Anterior cingulate cortex (tissue), 58 donors: Measurements from ENCODE around the gene CLEC2A.
"Not testable (repeated sequence)": the region's sequence is repeated elsewhere in the genome, so short reads cannot be mapped to it uniquely, and the experiment has no call there.

Source experiments
- DNase-seq, 58 donors: peaks; one replicate each; lab custom pipeline; 2025; lab: John Stamatoyannopoulos, UW

CLEC2A gene

DNA sequence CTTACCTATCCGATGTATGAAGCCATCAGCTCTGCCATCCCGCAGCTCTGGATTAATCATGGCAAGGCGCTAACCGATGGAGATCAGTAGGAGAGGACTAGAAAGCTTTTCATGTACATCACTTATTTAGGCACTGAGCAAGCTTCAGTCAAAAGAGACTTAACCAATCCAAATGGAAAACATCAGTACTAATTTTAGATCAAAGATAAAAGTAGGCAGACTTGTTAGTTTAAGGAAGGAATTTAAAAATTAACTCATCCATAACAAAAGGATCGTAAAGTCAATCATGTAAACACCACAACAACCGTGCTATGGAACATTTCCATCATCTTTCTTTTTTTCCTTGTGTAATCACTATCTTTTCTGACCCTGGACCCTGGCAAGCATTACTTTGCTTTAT lies at the start of gene CLEC2A:
CLEC2A (minus strand) TSS at position 101 of the 400 bp plus-strand sequence; CDS start at position 60, 41 bp downstream.
- DNase-seq: no peak

- no peak for DNase-seq
Observed at GRCh38 chr12:9980126-9980525, 48.0 kb upstream of the CLEC2A start.

DNA sequence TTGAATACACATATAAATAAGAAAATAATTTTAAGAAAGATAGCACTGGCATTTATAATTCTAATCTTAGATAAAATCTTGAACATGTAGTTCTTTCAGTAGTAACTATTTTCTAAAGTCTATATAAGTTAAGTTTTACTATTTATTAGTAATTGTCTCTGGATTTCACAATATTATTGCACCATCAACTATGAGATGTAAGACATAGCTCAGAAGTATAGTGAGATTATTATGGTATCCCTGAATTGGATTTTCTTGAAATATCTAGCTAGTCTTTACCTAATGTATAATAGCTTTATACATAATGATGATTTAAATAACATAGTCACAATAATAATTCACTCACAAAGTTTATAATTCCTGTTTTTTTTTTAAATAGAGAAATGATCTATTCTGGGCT lies 45.7 kb upstream of the CLEC2A start:
- DNase-seq: no peak

DNA sequence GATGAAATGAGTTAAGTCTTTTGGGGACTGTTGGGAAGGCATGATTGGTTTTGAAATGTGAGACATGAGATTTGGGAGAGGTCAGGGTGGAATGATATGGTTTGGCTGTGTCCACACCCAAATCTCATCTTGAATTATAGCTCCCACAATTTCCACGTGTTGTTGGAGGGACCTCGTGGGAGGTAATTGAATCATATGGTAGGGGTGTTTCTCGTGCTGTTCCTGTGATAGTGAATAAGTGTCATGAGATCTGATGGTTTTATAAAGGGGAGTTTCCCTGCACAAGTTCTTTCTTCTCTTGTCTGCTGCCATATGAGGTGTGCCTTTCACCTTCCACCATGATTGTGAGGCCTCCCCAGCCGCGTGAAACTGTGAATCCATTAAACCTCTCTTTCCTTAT lies 44.5 kb upstream of the CLEC2A start:
- not testable (repeated sequence) for DNase-seq

DNA sequence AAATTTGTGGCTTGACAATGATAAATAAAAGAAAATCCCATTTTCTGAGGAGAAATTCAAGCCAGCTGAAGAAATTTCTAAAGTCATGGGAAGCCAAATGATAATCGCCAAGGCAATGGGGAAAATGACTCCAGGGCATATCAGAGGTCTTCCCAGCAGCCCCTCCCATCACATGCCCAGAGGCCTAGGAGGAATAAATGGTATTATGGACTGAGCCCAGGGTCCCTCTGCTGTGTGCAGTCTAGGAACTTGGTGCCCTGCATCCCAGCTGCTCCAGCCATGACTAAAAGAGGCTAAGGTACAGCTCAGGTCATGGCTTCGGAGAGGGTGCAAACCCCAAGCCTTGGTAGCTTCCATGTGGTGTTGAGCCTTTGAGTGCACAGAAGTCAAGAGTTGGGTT lies 43.4 kb upstream of the CLEC2A start:
- DNase-seq: no peak

DNA sequence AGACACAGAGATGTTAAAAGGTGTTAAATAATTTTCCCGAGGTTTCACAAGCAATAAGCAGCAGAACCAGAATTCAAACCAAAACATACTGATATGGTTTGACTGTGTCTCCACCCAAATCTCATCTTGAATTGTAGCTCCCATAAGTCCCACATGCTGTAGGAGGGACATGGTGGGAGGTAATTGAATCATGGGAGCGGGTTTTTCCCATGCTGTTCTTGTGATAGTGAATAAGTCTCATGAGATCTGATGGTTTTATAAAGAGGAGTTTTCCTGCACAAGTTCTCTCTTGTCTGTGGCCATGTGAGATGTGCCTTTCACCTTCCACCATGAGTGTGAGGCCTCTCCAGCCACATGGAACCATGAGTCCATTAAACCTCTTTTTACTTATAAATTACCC lies 42.6 kb upstream of the CLEC2A start:
- DNase-seq: not testable (repeated sequence)

- no peak for DNase-seq
Observed at GRCh38 chr12:9973949-9974348, 41.8 kb upstream of the CLEC2A start.

DNA sequence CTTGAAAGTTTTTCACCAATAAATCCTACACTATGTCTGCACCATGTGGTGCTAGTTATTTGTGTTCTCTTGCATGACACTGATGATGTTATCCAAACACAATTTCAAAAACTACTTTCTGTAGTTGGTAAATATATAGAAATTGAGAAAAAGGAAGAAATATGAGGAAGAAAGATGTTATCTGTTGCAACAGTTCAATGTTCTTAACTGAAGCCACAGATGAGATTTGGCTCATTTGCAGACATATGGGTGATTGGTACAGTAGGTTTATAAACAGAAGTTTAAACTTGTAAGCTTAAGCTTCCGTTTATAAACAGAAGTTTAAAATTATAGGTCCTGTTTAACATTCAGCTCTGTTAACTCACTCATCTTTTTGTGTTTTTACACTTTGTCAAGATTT lies 39.0 kb upstream of the CLEC2A start, which contains the start of gene CLEC12A:
CLEC12A (plus strand) TSS at position 229 of the 400 bp plus-strand sequence. CDS start 188 bp downstream, outside the sequence.
- no peak for DNase-seq

- DNase-seq: no peak
Observed at GRCh38 chr12:9969673-9970072, 37.5 kb upstream of the CLEC2A start.

GRCh38 chr12:9961901-9962300 lies 29.7 kb upstream of the CLEC2A start:
- no peak for DNase-seq

GRCh38 chr12:9961106-9961505 lies 28.9 kb upstream of the CLEC2A start:
- DNase-seq: no peak

- no peak for DNase-seq
Observed at GRCh38 chr12:9960590-9960989, 28.4 kb upstream of the CLEC2A start.

DNA sequence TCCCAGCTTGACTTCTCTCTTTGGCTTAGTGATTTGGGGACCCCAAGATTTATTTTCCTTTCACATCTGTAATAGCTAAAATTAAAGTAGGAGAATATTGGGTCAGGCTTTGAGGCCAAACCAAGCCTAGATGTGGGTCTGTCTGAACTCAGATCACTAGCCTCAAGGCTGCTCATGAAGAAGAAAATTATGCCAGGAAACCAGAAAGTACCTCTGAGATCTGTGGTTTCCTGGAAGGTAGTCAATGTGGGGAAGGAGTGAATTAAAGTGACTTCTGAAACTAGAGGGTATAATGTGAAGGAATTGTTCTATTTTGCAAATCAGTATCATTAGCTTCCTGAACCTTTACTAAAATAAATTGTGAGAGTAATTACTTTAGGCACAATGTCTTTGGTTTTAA lies 25.7 kb upstream of the CLEC2A start:
- no peak for DNase-seq

GRCh38 chr12:9952954-9953729 lies 21.0 kb upstream of the CLEC2A start:
- not testable (repeated sequence) for DNase-seq

GRCh38 chr12:9951026-9951675 lies 19.0 kb upstream of the CLEC2A start:
- DNase-seq: no peak

DNA sequence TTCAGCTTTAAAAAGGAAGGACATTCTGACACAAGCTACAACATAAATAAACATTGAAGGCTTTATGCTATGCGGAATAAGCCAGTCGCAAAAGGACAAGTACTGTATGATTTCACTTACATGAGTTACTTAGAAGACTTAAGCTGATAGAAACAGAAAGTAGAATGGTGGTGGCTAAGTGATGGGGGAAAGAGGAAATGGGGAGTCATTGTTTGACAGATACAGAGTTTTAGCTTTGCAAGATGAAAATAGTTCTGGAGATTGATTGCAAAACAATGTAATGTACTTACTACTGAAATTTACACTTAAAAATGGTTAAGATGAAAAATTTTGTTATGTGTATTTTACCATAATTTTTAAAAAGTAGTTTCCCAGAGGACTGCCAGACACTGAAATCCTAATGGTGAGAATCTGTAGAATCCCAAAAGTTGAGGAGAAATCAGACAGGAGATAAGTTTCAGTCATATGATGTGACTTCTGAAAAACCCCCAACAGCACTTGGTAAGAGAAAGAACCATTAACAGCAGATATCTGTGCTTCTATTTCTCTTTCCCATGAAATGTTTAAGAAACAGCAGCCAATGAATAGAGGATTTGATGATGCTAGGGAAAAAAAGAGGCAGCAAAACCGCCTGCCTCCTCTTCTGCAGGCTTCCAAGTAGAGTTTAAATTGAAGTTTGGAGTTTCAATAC lies 16.6 kb upstream of the CLEC2A start:
- no peak for DNase-seq

DNA sequence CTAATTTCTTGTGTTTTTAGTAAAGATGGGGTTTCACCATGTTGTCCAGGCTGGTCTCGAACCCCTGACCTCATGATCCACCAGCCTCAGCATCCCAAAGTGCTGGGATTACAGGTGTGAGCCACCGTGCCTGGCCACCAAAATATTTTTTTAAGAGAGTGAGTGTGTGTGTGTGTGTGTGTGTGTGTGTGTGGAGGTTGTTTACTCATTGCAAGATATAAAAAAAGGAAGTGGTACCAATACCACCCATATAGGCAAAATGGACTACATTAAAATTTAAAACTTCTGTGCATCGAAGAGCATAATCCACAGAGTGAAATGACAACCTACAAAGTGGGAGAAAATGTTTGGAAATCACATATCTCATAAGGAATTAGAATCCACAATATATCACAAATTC lies 15.5 kb upstream of the CLEC2A start:
- DNase-seq: no peak

- no peak for DNase-seq
Observed at GRCh38 chr12:9944391-9944790, 12.2 kb upstream of the CLEC2A start.

DNA sequence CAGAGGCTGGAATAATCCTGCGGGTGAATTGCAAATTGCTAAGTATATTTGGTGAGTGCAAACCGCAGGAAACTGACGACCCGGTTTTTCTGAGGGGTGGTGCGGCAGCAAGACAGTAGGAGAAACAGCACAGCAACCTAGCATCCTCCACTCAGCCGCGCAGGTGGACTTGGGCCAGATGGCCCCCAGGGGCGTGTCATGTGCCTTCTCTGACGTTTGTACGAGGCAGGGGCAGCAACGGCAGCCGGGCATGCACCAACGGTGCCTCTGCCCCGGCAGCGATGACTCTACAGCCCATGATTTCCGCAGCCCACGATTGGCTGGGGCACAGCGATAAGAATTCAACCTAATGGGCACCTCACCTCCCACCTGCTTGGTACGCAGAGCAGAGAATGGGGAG lies 11.1 kb upstream of the CLEC2A start:
- peak in 11 of 58 donors; percentile 1 to 53 (median 31) for DNase-seq

GRCh38 chr12:9941838-9942237 lies 9.7 kb upstream of the CLEC2A start:
- DNase-seq: no peak

DNA sequence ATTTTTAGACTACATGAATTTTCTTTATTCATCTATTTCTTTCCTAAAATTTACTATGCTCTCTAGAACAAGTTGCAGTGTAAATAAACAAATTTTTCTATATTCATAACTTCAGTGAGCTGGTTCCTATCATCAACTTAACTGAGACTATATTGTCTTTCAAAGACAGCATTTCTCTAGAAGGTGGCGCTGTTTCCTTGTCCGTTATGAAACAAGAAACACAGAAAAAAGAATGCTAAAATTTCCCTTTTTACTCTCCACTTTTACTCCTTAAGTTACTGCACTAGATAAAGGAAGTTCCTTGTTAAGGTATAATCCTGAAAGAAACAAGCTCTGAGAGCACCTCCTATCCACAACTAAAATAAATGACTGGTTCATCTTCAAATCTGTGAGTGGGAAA lies 8.2 kb upstream of the CLEC2A start:
- no peak for DNase-seq
